ENCODE measurements around the gene MALT1. TPM values are rescaled to one million over a fixed set of nuclear protein-coding genes. Genes with fewer than 3 reads are reported as not detected.
A peak's percentile ranks its signal among the peaks of the same experiment; 100 is the strongest.
"Not testable (repeated sequence)": the region's sequence is repeated elsewhere in the genome, so short reads cannot be mapped to it uniquely, and the experiment has no call there.

Gene MALT1
- total RNA-seq, 1 experiment from 2014 or later: 22.0 TPM

DNA sequence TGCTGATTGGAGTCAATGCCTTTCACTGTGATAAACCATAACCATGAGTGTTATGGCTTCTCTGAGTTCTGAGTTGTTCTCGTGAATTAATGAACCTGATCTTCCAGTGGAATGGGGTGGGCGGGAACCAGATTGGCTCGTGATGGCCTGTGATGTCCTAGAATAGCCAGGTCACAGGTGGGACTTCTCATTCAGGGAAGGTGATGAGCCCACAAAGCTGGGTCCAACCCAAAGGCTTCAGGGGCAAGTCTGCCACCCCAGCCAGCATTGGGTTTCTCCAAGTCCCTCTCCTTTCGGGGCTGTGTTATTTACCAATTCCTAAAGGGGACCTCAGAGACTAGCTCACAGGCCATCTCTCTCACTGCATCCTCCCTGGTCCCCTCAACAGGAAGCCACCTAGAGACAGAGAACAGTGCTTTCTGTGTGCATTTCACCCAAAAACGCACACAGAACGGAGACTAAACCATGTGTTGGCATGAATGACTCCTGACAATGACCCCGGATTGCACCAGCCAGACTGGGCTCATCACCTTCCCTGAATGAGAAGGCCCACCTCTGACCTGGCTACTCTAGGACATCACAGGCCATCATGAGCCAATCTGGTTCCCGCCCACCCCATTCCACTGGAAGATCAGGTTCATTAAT lies 85.5 kb downstream of the MALT1 start:
- DNase-seq (ENCODE audit: low read depth): no peak
- in situ Hi-C loops (cut with HindIII; ENCODE audit: low pct_unique_long_range_greater_than_20kb, low sequenced_read_pairs): no loop called here

- in situ Hi-C loops (cut with HindIII; ENCODE audit: low pct_unique_long_range_greater_than_20kb, low sequenced_read_pairs); DNase-seq (ENCODE audit: low read depth): not testable (repeated sequence)
Measured at GRCh38 chr18:58757351-58757750, 86.1 kb downstream of the MALT1 start.

- no peak for DNase-seq (ENCODE audit: low read depth)
- in situ Hi-C loops (cut with HindIII; ENCODE audit: low pct_unique_long_range_greater_than_20kb, low sequenced_read_pairs): no loop called here
Measured at GRCh38 chr18:58758046-58758445, 86.8 kb downstream of the MALT1 start.

DNA sequence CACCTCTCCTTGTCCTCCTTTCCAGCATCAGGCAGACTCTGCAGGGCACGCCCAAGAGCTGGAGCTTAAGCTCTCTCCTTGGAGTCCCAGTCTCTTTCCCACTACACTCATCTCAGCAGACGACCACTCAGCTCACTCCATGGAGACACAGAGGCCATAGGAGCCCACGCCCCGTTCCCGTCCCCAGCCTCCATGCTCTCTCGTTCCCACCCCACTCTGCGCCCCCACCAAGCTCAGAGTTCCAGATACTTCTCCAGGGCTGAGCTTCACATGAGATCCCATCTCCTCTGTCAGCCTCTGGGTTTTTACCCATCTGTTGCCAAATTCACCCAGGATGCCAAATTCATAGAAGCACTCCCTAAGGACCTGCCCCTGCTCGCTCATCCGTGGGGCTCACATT lies 87.3 kb downstream of the MALT1 start:
- in situ Hi-C loops (cut with HindIII; ENCODE audit: low pct_unique_long_range_greater_than_20kb, low sequenced_read_pairs): no loop called here
- DNase-seq (ENCODE audit: low read depth): no peak

- no peak for DNase-seq (ENCODE audit: low read depth)
- in situ Hi-C loops (cut with HindIII; ENCODE audit: low pct_unique_long_range_greater_than_20kb, low sequenced_read_pairs): no loop called here
Measured at GRCh38 chr18:58761241-58761969, 90.1 kb downstream of the MALT1 start.

DNA sequence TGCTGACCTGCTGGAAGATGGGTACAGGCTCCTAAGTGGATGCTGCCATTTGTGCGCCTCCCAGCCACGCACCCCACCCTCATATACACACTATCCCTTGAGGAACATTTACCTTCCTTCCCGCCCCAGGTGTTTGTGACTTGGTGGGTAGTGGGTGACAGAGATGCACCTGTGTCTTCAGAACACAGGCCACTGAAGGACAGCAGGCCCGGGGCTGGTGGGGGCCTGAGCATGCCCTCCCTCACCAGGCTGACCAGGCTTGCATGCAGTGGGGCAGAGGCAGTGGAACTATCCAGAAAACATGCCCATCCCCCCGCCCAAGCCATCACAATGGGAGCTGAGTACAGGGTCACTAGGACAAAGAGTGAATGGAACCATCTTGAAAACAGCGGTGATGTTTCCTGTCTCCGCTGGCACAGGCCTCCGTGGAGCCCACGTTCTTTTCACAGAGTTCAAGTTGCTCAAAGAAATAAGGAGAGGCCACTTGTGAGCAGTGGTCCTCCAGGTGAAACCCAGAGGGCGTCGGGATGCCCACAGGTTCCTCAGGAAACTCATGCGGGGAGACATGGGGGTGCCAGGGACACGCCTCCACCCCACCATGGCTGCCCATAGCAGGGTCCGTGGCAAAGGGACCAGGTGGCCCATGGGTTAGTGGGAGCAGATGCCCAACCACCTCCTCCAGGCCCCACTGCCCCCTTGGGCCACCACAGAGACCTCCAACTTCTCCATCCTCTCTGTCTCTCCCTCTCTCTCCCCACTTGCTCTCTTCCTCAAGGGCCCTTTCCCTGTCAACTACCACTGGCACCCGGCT lies 90.9 kb downstream of the MALT1 start:
- in situ Hi-C loops (cut with HindIII; ENCODE audit: low pct_unique_long_range_greater_than_20kb, low sequenced_read_pairs): no loop called here
- no peak for DNase-seq (ENCODE audit: low read depth)

DNA sequence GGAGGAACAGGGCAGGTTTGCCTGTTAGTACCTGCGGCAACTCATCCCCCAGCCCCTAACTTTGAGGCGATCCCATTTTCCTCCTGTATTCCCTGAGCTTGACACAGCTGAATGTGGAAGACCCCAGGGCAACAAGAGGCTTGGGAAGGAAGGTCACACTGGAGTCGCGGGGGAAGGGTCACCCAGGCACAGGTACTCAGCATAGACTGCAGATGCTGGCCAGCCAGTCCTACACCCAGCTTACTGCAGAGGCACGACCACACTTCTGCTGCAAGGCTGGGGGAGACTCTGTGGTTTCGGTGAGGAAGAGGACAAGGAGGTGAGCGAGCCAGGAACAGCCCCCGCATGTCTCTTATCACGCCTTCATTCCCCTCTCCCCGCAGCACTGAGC lies 91.5 kb downstream of the MALT1 start:
- in situ Hi-C loops (cut with HindIII; ENCODE audit: low pct_unique_long_range_greater_than_20kb, low sequenced_read_pairs): no loop called here
- DNase-seq (ENCODE audit: low read depth): no peak

DNA sequence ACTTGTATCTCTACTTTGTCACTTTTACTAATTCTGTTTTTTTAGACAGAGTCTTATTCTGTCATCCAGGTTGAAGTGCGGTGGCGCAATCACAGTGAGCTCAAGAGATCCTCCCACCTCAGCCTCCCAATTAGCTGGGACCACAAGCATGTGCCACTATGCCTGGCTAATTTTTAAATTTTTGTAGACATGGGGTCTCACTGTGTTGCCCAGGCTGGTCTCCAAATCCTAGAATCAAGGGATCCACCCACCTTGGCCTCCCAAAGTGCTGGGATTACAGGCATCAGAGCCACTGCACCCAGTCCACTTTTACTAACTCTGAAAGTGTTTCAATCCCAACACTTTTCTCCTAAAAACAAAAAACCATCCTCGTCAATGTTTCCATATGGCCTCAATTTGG lies 94.9 kb downstream of the MALT1 start:
- DNase-seq (ENCODE audit: low read depth): no peak
- in situ Hi-C loops (cut with HindIII; ENCODE audit: low pct_unique_long_range_greater_than_20kb, low sequenced_read_pairs): no loop called here

DNA sequence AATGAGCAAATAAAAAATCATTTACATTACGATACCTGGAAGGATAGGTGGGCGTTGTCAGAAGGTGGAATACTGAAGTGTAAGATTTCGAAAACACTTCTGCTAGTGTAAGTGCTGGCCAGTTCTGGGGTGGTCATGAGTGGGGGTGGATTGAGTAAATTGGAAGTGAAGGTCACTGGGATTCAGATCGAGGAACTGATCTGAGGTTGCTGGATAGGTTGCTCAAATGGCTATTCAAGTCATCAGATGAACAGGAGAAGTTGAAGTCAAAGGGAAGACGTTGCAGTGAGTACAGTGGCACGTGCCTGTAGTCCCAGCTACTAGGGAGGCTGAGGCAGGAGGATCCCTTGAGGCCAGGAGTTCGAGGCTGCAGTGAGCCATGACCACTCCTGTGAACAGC lies 95.7 kb downstream of the MALT1 start:
- in situ Hi-C loops (cut with HindIII; ENCODE audit: low pct_unique_long_range_greater_than_20kb, low sequenced_read_pairs): no loop called here

GRCh38 chr18:58768293-58768974 lies 97.2 kb downstream of the MALT1 start:
- in situ Hi-C loops (cut with HindIII; ENCODE audit: low pct_unique_long_range_greater_than_20kb, low sequenced_read_pairs): no loop called here
- peak; percentile 59 for DNase-seq (ENCODE audit: low read depth)

More for the DNA sequence above, 95.7 kb downstream of the MALT1 start:
- DNase-seq (ENCODE audit: low read depth): no peak

DNA sequence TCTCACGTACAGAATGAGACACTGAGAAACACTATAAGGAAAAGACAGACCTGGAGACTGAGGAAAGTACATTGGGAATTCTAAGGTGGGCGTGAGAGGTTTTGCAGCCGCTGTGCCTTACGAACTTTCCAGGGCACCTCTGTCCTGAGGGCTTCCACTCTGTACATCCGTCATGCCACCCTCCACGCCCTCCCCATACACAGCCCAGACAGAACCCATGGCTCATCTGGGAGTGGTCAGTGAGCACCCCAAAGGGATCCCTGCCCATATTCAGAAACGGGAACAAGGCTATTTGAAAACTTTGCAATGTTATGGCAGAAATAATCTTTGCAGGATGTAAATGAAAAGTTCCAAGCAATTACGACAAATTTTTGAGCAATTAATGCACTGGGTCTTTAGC lies 98.1 kb downstream of the MALT1 start:
- in situ Hi-C loops (cut with HindIII; ENCODE audit: low pct_unique_long_range_greater_than_20kb, low sequenced_read_pairs): no loop called here
- DNase-seq (ENCODE audit: low read depth): no peak

DNA sequence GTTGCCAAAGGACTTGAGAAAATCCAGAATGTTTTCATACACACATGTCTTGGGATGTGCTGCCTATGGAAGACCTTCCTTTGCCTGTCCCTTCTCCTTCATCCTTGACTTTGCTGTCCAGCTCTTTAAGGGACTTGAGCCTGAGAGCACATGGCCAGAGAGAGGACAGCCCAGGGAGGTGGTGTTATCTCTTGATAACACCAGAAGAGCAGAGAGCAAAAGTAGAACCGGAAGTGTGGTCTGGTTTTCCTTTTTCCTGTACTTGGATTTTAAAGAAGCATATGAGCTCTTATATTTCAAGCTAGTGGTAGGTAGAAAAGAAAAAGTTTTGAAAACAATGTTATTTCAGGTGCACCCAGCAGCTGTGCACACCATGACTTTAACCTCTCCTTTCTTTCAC lies 99.3 kb downstream of the MALT1 start:
- DNase-seq (ENCODE audit: low read depth): no peak
- in situ Hi-C loops (cut with HindIII; ENCODE audit: low pct_unique_long_range_greater_than_20kb, low sequenced_read_pairs): no loop called here

- no peak for DNase-seq (ENCODE audit: low read depth)
- in situ Hi-C loops (cut with HindIII; ENCODE audit: low pct_unique_long_range_greater_than_20kb, low sequenced_read_pairs): no loop called here
Measured at GRCh38 chr18:58772161-58772560, 100.9 kb downstream of the MALT1 start.

DNA sequence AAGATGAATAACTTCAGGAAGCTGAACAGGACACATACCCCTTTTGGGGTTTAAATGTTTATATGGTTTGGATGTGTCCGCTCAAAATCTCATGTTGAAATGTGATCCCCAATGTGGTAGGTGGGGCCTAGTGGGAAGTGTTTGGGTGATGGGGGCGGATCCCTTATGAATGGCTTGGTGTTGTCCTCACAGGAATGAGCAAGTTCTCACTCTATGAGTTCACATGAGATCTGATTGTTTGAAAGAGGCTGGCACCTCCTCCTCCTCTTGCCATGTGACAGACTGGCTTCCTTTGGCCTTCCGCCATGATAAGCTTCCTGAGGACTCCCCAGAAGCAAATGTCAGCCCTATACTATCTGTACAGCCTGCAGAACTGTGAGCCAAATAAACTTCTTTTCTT lies 104.8 kb downstream of the MALT1 start:
- DNase-seq (ENCODE audit: low read depth): no peak
- in situ Hi-C loops (cut with HindIII; ENCODE audit: low pct_unique_long_range_greater_than_20kb, low sequenced_read_pairs): no loop called here

GRCh38 chr18:58776541-58776940 lies 105.3 kb downstream of the MALT1 start:
- DNase-seq (ENCODE audit: low read depth); in situ Hi-C loops (cut with HindIII; ENCODE audit: low pct_unique_long_range_greater_than_20kb, low sequenced_read_pairs): not testable (repeated sequence)

DNA sequence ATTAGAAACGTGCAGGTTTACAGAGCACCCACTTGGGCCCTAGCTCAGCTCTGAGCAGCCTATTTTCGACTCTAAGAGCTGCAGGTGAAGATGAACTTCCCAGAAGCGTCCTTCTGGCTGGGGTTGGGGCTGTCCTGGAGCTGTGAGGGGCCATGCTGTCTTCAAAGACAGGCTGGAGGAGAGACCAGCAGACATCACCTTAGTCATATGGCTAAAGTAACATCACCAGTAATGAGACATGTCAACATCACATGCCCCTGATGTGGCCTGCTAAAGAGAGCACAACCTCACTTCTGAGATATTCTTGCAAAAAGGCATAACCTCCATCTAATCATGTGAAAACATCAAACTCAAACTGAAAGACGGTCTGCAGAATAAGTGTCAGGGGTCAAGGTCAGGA lies 106.2 kb downstream of the MALT1 start:
- no peak for DNase-seq (ENCODE audit: low read depth)
- in situ Hi-C loops (cut with HindIII; ENCODE audit: low pct_unique_long_range_greater_than_20kb, low sequenced_read_pairs): no loop called here

DNA sequence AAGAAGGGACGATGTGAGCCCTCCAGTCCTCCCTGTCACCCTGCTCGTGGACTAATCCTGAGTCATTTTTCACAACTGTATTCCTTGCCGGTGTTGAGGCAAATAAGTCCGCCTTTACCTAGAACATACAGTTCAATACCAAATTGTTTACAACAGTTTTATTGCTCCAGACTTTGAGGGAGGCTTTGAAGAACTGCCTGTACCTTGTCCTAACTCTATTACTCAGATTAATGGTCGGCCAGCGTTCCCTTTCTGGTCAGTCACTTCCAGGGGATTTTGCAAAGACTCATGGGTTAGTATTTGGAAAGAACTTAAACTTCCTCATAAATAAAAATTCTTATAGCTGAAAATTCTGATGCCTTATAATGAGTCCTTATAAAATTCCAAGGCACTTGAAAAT lies 108.3 kb downstream of the MALT1 start:
- no peak for DNase-seq (ENCODE audit: low read depth)
- in situ Hi-C loops (cut with HindIII; ENCODE audit: low pct_unique_long_range_greater_than_20kb, low sequenced_read_pairs): no loop called here

- in situ Hi-C loops (cut with HindIII; ENCODE audit: low pct_unique_long_range_greater_than_20kb, low sequenced_read_pairs): no loop called here
- no peak for DNase-seq (ENCODE audit: low read depth)
Measured at GRCh38 chr18:58780045-58780444, 108.8 kb downstream of the MALT1 start.
